HG03196 (cell line): Measurements from ENCODE around the gene TRIM22.

Experiments used
- ATAC-seq: cut with Tn5 transposase; IDR thresholded peaks from one replicate; pipeline ENCODE4 v1.9.1; 2021; ENCODE audit not compliant: unreplicated experiment

TRIM22 gene

DNA sequence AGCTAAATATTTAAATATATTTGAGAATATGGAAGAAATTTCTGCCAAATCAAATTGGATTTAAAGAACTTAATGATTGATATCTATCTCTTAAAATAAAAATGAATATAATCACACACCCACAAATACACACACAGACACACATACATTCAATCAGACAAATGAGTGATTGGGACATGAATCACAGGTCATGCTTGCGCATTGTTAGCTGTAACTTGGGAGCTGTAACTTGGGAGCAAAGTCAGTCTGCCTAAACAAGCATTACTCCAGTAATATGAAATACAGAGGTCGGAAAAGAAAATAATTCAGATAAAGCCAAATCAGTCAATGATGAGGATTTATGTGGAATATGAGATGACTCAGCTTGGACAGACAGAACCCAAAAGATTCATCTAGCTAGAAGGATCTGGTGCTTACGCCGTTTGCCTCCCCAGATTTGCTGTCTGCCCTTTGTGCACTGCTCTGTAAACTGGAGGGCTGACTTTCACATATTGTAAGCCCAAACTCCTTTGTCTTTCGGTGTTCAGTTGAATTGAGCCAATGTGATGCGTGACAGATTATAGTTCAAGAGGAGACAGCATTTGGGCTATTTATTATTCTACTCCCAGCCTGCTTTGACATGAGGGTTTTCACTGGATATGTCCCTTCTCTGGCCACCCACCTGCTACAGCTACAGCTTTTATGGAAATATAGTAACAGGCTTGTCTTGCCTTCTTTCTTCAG is 48.2 kb downstream of the TRIM22 start:
- no peak for ATAC-seq

DNA sequence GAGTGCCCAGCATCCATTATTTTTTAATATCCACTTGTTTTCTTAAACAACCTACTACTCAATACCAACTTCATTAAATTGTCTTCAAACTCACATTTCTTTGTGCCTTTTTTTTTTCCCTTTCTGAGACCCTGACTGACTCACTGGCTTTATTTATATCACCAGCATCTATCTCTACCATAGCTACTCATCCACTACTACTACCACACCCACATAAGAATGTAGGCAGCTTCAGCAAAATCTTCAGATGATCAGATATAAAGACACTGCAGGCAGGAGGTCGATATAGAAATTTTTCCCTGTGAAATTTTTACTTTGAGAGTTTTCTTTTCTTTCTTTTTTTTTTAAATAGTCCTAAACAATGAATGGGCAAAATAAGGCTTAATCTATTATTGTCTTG is 48.8 kb downstream of the TRIM22 start:
- ATAC-seq, result no peak

DNA sequence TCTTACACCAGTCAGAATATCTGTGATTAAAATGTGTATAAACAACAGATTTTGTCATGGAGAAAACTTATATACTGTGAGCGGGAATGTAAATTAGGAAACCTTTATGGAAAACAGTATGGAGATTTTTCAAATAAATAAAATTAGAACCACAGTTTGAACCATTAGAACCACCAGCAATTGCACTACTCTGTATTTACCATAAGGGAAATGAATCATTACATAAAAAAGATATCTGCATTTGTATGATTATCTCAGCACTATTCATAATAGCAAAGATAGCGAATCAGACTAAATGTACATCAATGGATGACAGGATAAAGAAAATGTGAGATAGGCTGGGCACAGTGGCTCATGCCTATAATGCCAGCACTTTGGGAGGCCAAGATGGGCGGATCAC is 57.0 kb downstream of the TRIM22 start:
- no peak for ATAC-seq

DNA sequence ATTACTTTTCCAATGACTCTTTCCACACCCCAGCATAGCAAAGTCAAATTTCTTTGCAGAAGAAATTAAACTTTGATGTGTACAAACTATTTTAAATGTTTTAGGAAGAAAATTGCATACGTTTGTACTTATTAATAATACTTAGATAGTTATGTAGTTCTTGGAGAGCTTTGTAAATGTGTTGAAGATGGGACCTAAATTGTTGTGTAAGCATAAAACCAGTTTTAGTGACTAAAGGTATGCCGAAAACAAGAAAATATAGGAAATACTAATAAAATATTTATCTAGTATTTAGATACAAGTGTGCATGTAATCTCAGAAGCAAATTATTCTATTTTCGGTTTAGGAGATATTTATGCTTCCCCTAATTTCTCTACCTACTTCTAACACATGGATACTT is 60.2 kb downstream of the TRIM22 start:
- no peak for ATAC-seq

DNA sequence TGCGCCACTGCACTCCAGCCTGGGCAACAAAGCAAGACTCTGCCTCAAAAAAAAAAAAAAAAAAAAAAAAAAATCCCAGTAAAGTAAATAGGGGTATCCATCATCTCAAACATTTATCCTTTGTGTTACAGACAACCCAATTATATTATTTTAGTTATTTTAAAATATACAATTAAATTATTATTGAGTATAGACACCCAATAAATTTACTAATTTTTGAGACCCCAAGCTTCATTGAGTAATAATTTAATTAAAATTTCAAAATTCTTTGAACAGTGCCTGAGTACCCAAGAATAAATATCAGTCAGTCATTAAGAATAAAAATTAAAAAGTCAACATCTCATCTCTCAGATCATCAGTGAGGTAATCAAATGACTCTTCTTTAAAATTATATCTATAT is 64.4 kb downstream of the TRIM22 start, which contains the start of gene OR52N4:
Gene OR52N4 (plus strand): TSS at position 301 of the 400 bp plus-strand sequence. CDS start 498 bp downstream, outside the sequence.
- ATAC-seq, result no peak
